Gastroesophageal sphincter (tissue), 3 donors: ENCODE measurements around the gene TRMT112.

Experiments used
- CTCF ChIP-seq, 4 experiments: fragments of 200-600 bp in 2 of 4; fragments of 450-650 bp in 2 of 4; sonication (generic) in 1 of 4; IDR thresholded peaks; one replicate each; pipeline ENCODE4 v1.5.1; 2017 to 2019; ENCODE audit warnings: antibody characterized with exemption in 4 of 4, mild to moderate bottlenecking in 2 of 4, moderate library complexity in 2 of 4
- POLR2A ChIP-seq, 2 donors: fragments of 450-650 bp; IDR thresholded peaks; one replicate each; pipeline ENCODE4 v1.6.1; 2017; ENCODE audit warnings: antibody characterized with exemption in 2 of 2, mild to moderate bottlenecking in 2 of 2, moderate library complexity in 1 of 2

GRCh38 chr11:64352995-64353714, 35.8 kb upstream of the TRMT112 start:
- no peak for TF ChIP-seq CTCF (IDR thresholded peaks at IDR 0.05)
- no peak for TF ChIP-seq POLR2A (IDR thresholded peaks at IDR 0.05)
